ENCODE results near the gene CNOT3.
A peak's percentile ranks its signal among the peaks of the same experiment; 100 is the strongest.
"Not testable (repeated sequence)": the region's sequence is repeated elsewhere in the genome, so short reads cannot be mapped to it uniquely, and the experiment has no call there.

CNOT3 gene

GRCh38 chr19:54173359-54173699, 35.8 kb downstream of the CNOT3 start:
- DNase-seq: no peak

- no peak for DNase-seq
Measured at GRCh38 chr19:54173951-54174834, 36.6 kb downstream of the CNOT3 start.

DNA sequence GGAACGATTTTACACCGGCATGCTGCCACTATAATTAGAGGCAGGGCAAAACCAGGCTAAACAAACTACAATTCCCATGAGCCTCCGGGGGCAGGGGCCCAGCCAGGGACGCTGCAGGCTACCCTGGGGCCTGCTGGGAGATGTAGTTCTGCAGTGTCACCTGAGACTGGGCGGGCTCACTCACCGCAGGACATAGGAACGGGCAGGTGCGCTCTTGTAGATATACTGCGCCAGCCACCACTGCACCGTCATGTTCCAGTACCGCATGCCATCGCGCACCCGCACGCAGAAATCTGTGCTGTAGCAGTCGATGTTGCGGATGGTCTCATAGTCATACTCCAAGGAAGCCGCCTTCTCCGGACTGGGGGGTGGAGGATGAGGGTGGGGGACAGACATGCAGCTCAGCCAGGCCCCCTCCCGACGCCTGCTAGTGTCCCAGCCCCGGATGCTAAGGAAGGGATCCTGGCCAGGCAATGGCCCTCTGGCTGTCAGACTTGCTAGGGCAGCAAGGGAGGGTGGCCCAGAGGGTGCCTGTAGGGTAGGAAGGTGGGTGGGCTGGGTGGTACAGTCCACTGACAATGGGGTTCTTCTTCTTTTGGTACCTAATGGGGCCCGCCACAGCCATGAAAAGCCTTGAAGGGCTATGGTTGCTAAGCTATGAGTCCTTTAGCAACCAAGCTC, 41.2 kb downstream of the CNOT3 start:
- DNase-seq: peak; percentile 49

DNA sequence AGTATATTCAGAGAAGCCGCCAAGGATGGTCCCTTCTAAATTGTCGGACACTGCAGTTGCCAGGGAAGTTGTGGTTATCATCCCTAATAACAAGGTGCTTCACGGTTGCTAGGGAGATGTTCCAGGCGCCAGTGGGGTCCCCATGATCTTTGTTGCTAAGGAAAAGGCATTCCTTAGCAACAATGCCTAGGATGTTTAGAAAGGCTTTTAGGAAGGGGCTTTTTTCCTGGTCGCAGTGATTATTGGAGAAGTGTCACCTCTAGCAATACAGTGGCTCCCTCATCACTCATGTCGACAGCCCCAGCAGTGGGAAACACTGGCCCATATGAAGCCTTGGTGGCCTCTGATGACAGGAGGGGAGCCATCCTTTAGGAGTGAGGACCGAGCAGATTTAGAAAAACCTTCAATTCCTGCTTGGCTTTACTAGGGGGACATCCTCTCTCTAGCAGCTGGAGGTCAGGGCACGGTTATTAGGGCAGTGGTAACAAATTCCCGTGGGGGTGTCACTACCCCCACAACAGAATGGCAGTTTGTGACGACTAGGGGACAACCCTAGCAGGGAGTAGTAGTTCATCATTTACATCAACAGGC, 41.8 kb downstream of the CNOT3 start:
- no peak for DNase-seq

DNA sequence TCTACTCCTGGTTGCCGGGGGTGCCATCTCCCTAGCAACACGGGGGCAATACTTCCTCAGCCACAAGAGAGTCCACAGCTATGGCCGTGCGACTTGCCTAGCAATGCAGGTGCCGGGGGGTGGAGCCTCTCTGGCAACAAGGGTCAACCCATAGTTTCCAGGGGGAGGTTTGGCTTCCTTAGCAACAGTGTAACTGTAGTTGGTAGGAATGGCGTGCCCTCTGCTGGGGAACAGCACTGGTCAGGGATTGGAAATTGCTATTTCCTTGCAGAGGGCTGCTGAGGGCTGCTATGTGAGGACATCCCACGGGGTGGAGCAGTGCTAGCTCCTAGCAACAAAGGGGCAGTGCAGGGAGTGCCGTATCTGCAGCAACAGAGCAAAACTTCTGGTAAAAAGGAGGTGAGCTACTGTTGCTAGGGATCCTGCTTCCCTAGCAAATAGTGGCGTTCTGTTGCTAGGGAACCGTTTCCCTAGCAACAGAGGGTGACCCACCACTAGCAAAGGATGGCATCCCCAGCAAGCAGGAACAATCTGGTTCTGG, 42.4 kb downstream of the CNOT3 start:
- no peak for DNase-seq

GRCh38 chr19:54180691-54181091, 43.1 kb downstream of the CNOT3 start:
- DNase-seq: no peak

GRCh38 chr19:54181894-54182293, 44.3 kb downstream of the CNOT3 start:
- DNase-seq: not testable (repeated sequence)

GRCh38 chr19:54183431-54183830, 45.9 kb downstream of the CNOT3 start:
- no peak for DNase-seq

DNA sequence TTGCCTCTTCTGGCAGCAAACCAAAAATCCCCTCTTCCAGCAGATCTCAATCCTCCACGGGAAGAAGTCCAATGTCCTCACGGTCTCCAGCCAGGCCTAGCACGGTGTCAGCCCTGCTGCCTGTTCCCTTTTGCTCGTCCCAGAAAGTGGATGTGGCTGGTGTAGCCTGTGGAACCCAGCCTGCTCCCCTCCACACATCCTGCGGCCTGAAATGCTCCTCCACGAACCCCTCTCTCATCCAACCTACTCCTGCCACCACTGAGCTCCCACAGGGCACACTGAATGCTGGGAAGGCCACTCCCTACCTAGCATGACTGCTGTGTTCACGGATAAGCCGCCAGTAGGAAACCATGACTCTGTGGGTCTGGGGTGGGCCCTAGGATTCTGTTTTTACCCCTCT, 48.8 kb downstream of the CNOT3 start:
- DNase-seq: no peak

DNA sequence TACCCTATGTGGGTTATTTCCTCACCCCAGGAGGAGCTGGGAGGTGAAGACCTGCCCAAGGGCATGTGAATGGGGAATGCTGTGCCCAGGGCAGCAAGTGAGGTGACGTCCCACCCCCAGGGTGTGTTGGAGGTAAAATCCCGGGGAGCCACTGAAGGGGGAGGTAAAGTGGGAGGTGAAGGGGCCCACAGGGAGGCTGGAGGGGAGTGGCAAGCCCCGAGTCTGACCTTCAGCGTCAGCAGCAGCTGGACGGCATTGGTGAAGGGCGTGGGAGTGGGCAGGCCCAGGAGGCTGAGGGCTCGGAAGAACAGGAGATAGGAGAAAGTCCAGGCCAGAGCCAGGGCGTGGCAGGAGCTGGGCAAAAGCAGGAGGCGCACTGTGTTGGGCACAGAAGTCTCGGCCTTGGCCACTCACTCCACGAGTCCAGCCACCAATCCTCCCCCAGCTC, 49.4 kb downstream of the CNOT3 start:
- no peak for DNase-seq

GRCh38 chr19:54188215-54188871, 50.8 kb downstream of the CNOT3 start:
- DNase-seq: peak; percentile 68

GRCh38 chr19:54189145-54189734, 51.7 kb downstream of the CNOT3 start, which contains the start of gene MBOAT7:
MBOAT7 (minus strand) TSS chr19:54189580; CDS start chr19:54188508, 1,072 bp downstream.
- no peak for DNase-seq

DNA sequence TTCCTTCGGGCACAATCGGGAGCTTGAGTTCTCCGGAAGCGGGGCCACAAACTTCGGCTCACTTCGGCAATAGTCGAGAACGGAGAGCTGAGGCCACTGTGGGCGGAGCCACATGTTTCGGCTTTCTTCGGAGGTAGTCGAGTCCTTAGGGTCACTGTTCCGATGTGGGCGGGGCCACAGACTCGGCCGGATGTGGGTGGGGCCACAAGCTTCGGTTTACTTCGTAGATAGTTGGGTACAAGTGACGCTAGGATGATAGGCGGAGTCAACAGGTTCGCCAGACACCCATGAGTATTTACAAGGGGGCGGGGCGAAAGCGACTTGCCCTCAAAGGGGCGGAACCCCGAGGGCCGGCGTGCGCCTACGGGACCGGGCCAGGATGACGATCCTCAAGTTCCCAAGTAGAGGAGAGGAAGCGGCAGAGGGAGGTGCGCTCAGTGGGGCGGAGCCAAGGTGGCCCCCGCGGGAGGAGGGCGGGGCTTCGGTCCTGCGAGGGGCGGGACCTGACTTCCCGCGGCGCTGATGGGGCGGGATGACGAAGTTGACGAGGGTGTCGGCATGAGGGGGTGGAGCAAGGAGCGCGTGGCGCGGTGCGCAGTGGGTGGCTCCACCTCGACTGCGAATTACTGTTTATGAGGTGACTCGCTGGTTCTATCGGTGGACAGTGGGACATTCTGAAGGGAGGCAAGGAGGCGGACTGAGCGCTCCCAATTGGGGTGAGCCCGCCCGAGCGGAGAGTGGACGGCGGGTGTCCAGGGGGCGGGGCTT, 52.4 kb downstream of the CNOT3 start:
- DNase-seq: peak; percentile 100

DNA sequence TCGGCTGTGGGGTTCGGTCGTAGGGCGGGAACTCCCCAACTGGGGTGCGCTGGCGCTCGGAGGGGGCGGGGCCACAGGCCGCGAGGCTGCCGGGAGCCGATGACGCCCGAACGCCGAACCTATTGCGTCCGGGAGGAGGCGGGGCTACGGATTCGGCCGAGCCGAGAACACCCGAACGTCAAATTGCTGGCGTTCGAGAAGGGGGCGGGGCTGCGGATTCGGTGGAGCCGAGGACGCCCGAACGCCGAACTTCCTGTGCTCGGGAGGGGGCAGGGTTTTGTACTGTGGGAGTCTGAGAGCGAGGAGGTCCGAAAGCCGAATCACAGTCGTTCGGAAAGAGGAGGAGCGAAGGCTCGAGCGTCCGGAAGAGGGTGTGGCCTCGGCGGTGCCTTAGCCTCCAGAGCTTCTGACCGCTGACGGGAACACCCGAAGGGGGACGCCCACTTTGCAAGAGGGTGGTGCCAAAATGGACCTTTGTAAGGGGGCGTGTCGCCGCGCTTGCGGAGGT, 53.0 kb downstream of the CNOT3 start:
- peak; percentile 100 for DNase-seq

DNA sequence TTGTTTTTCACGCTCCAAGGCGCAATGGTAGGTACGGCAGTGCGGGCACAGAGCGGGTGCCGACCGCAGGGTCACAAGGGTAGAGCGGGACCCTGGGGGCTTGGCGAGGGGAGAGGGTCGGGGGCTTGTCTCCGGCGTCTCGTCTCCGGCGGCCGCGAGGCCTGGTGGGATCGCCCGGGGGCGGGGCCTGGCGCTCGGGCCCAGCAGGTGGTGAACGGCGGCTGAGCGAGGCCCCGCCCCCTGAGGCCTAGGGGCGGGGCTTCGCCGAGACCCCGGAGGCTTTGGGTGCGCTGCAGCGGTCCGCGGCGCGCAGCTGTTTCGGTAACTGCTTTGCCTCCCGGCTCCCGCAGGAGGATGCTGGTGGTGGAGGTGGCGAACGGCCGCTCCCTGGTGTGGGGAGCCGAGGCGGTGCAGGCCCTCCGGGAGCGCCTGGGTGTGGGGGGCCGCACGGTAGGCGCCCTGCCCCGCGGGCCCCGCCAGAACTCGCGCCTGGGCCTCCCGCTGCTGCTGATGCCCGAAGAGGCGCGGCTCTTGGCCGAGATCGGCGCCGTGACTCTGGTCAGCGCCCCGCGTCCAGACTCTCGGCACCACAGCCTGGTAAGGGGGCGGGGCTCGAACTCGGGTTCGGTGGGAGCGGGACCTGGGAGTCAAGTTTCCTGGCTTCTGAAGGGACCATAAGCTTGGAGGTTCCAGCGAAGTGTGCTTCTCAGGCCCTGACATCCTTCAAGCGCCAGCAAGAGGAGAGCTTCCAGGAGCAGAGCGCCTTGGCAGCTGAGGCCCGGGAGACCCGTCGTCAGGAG, 53.6 kb downstream of the CNOT3 start, which contains the start of gene TSEN34:
Gene TSEN34, plus strand, starts transcription at position 298 of the 800 bp plus-strand sequence. Its CDS starts 57 bp downstream, at position 355.
- DNase-seq: peak; percentile 92

- no peak for DNase-seq
Measured at GRCh38 chr19:54191811-54192453, 54.4 kb downstream of the CNOT3 start.

- no peak for DNase-seq
Measured at GRCh38 chr19:54193011-54193410, 55.4 kb downstream of the CNOT3 start.

DNA sequence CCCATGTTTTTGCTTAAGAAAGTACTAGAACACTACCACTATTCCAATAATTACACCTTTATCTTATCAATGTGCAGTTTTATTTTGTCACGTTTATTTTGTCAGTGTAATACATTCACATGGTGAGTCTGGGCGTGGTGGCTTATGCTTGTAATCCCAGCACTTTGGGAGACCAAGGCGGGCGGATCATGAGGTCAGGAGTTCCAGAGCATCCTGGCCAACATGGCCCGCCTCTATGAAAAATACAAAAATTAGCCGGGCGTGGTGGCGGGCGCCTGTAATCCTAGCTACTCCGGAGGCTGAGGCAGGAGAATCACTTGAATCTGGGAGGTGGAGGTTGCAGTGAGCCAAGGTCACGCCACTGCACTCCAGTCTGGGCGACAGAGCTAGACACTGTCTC, 56.9 kb downstream of the CNOT3 start:
- DNase-seq: not testable (repeated sequence)

DNA sequence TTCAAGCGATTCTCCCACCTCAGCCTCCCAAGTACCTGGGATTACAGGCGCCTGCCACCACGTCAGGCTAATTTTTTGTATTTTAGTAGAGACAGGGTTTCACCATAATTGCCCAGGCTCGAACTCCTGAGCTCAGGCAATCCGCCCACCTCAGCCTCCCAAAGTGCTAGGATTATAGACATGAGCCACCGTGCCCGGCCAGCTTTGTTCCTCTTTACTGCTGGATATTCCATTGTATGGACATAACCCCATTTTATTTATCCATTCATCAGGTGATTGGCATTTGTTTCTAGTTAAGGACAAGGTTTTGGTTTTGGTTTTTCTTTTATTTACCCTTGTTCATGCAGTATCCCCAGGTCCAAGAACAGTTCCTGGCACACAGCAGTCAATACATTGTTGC, 59.0 kb downstream of the CNOT3 start:
- DNase-seq: no peak

- DNase-seq: no peak
Measured at GRCh38 chr19:54197121-54197520, 59.6 kb downstream of the CNOT3 start.

All from CD4-positive, alpha-beta T cell treated with Interleukin-12 subunit alpha and Interleukin-12 subunit beta, for 1 hour (primary cell).